HG03432 (cell line): Measurements from ENCODE around the gene CBL.

Experiments
- ATAC-seq: cut with Tn5 transposase; IDR thresholded peaks from one replicate; pipeline ENCODE4 v1.9.1; 2021; ENCODE audit warnings: mild to moderate bottlenecking, moderate library complexity; ENCODE audit not compliant: unreplicated experiment

The CBL gene

GRCh38 chr11:119344291-119345010, 138.3 kb downstream of the CBL start:
- ATAC-seq, result no peak

GRCh38 chr11:119345685-119346084, 139.5 kb downstream of the CBL start:
- no peak for ATAC-seq

- ATAC-seq, result no peak
These were observed 140.5 kb downstream of the CBL start, which contains the start of gene MFRP for GRCh38 chr11:119346605-119347004. TSS of gene MFRP (minus strand) at chr11:119346705. CDS start at chr11:119346513, 192 bp downstream.

- ATAC-seq, result no peak
These were observed 141.1 kb downstream of the CBL start for GRCh38 chr11:119347242-119347641.

- ATAC-seq, result no peak
These were observed 141.9 kb downstream of the CBL start for GRCh38 chr11:119347940-119348605.

- ATAC-seq, result no peak
These were observed 144.2 kb downstream of the CBL start for GRCh38 chr11:119350302-119350701.

DNA sequence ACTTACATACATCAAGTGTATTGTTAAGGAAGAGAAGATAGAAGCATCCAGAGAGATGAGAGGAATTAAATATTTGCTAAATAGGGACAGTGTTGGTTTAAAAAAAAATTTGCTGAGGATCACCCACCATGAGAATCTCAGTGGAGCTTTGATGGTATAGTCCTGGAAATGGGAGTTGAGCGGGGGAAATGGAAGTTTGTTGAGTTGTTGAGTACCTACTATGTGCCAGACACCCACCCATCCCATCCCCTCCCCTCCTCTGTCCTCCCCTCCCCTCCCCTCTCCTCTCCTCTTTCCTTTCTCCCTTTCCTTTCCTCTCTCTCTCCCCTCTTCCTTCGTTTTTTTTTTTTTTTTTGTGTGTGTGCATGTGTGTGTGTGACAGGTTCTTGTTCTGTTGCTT, 145.1 kb downstream of the CBL start:
- no peak for ATAC-seq

- no peak for ATAC-seq
These were observed 146.7 kb downstream of the CBL start for GRCh38 chr11:119352857-119353260.

GRCh38 chr11:119355091-119355843, 149.1 kb downstream of the CBL start:
- ATAC-seq, result no peak

GRCh38 chr11:119356349-119357031, 150.4 kb downstream of the CBL start:
- ATAC-seq, result peak; percentile 78

- no peak for ATAC-seq
These were observed 150.9 kb downstream of the CBL start for GRCh38 chr11:119357074-119357473.
